HG02798 (cell line): ENCODE results near the gene C11orf16.
"Not testable (repeated sequence)": the region's sequence is repeated elsewhere in the genome, so short reads cannot be mapped to it uniquely, and the experiment has no call there.

ENCODE experiments used
- ATAC-seq: cut with Tn5 transposase; IDR thresholded peaks from one replicate; pipeline ENCODE4 v1.9.1; 2021; ENCODE audit warnings: mild to moderate bottlenecking; ENCODE audit not compliant: unreplicated experiment, poor library complexity

Gene C11orf16

DNA sequence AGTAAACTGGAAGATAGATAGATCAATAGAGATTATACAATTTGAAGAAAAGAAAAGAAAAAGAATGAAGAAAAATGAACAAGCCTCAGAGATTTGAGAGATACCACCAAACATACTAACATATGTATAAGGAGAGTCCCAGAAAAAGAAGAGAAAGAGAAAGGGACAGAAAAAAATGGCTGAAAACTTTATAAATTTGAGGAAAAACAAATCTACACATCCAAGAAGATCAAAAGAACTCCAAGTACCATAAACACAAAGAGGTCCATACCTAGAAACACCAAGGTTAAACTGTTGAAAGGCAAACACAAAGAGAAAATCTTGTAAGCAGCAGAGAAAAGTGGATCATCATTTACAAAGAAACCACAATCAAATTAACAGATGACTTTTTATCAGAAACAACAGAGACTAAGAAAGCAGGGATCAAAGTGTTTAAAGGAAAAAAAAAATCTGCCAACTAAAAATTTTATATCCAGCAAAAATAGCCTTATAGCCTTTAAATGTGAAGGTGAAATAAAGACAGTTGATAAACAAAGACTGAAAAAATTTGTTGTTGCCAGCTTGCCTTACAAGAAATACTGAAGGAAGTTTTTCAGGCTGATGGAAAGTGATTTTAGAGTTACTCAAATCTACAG is 33.5 kb downstream of the C11orf16 start:
- no peak for ATAC-seq

DNA sequence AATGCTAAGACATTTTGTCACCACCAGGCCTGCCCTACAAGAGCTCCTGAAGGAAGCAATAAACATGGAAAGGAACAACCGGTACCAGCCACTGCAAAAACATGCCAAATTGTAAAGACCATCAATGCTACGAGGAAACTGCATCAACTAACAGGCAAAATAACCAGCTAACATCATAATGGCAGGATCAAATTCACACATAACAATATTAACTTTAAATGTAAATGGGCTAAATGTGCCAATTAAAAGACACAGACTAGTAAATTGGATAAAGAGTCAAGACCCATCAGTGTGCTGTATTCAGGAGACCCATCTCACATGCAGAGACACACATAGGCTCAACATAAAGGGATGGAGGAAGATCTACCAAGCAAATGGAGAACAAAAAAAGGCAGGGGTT is 41.6 kb downstream of the C11orf16 start:
- ATAC-seq = not testable (repeated sequence)

- no peak for ATAC-seq
Observed at GRCh38 chr11:8886322-8886721, 46.4 kb downstream of the C11orf16 start.

GRCh38 chr11:8881585-8881984 is 51.2 kb downstream of the C11orf16 start:
- ATAC-seq = not testable (repeated sequence)

- no peak for ATAC-seq
Observed at GRCh38 chr11:8878771-8879170, 54.0 kb downstream of the C11orf16 start.

GRCh38 chr11:8873741-8874405 is 58.9 kb downstream of the C11orf16 start:
- no peak for ATAC-seq

DNA sequence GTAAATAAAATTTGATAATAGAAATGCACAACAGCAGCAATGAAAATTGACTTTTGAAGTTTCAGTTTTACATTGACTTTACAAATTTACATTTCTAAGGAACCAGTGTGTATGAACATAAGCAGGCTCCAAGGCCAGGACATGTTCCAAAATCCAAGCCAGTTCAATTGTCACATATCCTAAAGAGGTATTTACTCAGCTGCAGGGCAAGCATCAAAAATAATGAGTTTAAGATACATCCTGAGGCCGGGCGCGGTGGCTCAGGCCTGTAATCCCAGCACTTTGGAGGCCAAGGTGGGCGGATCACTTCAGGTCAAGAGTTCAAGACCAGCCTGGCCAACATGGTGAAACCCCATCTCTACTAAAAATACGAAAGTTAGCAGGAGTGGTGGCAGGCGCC is 60.8 kb downstream of the C11orf16 start:
- ATAC-seq = no peak

DNA sequence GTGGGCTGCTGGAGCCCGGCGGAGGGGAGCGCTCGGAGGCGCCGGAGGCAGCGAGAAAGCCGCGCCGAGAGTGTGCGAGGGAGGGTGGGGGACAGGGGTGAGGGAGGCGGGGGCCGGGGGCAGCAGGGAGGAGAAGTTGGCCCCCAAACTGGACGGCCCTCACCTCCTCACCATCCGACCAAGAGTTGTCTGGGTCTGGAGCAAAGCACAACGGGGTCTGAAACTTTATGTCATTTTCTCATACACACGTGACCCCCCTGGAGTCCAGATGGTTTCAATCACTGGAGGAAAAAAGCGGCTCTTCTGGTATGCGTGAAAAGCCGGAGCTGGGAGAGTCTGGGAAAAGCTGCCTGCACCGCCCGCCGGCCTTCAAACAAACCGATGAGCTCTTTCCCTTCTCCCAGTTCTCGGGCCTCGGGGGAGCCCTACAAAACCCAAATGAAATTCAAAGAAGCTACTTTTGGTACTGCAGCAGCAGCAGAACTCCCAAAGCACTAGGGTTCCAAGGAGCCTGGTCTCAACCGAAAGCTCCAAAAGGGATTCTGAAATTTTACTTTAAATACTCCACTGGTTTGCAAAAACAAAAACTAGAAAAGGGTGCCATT is 61.5 kb downstream of the C11orf16 start:
- ATAC-seq = no peak

GRCh38 chr11:8870411-8871170 is 62.2 kb downstream of the C11orf16 start:
- ATAC-seq = no peak
